Measurements from ENCODE around the gene VSX1.

VSX1 gene

GRCh38 chr20:25065625-25066338, 16.2 kb downstream of the VSX1 start:
- DNase-seq (ENCODE audit: low spot score) = peak; percentile 85

DNA sequence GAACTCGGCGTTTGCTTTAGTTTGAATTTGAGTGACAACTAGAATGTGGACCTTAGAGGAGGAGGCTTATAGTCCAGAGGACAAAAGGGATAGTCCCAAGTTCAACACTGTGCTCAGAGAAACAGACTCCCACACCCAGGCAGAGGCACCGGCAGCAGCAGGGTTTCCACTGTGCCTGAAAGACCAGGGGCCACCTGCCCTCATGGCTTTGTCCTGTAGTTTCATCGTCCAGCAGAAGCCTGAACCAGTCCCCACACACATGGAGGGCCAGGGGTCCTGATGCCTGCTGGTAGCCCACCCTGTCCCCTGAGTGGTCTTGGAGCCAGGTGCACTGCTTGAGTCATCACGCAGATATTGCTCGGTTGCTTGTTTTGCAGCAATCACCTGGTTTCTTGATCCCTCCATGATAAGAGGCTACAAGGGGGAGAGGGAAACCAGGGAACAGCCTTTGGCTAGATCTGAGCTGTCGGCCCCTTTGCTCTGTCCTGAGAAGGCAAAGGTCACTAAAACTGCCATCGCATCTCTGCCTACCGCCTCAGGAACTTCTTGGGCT, 16.8 kb downstream of the VSX1 start:
- DNase-seq (ENCODE audit: low spot score) = no peak

DNA sequence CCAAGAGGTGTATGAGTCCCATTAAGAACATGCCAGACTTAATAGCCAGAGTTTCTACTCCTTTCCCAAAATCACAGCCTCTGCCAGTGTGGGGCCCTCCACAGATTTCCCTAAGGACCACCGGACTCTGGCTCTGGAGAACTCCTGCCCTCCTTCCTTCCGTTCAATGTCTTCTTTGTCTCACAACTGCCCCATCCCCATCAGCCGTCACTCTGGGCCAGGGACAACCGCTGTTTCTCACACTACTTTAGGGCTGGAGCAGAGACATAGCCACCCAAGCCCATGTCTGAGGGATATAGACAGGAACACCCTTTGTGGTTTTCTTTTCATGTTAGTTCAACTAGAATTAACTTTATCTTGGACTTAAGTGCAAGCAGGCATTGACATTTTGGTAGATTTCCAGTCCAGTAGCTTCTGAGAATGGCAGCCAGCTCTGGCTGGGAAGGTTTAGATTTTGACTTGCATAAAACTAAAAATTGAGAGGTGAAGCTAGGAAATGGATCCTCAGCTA, 17.3 kb downstream of the VSX1 start:
- DNase-seq (ENCODE audit: low spot score) = no peak

- DNase-seq (ENCODE audit: low spot score) = no peak
These were observed 18.0 kb downstream of the VSX1 start for GRCh38 chr20:25063981-25064380.

DNA sequence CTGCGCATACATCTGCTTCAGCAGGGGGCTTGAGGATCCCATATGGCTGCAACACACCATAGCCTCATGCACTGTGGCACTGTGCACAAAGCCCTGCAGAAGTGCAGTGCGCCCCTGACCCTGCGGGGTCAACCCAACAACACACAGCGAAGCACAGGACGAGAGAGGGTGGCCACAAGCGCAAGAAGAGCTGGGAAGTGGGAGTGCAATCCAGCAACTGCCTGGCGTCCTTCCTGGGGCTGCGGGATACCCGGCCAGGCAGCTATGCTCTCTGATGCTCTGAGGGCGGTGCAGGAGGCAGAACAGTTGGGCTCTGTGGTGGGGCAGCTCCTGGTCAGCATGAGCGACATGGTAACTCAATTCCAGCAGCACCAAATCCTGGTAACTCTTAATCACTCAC, 18.4 kb downstream of the VSX1 start:
- DNase-seq (ENCODE audit: low spot score) = no peak

DNA sequence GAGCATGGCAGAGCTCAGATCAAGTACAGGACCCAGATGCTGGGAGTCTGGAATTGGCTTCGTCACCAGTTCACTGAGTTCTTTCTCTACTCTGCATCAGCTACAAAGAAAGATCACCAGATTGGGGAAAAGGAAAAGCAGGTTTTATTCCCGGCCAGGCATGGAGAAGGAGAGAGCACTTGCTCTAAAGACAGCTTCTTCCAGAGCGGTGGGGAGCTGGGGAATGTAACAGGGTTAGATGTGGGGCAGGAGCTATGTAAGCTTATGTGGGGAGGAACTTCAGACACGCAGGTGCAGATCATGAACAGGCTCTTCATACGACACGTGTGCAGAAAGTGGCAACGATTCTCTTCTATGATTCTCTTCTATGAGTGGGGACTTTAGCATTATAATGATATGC, 19.1 kb downstream of the VSX1 start:
- no peak for DNase-seq (ENCODE audit: low spot score)

GRCh38 chr20:25061821-25062530, 20.0 kb downstream of the VSX1 start:
- DNase-seq (ENCODE audit: low spot score) = no peak

DNA sequence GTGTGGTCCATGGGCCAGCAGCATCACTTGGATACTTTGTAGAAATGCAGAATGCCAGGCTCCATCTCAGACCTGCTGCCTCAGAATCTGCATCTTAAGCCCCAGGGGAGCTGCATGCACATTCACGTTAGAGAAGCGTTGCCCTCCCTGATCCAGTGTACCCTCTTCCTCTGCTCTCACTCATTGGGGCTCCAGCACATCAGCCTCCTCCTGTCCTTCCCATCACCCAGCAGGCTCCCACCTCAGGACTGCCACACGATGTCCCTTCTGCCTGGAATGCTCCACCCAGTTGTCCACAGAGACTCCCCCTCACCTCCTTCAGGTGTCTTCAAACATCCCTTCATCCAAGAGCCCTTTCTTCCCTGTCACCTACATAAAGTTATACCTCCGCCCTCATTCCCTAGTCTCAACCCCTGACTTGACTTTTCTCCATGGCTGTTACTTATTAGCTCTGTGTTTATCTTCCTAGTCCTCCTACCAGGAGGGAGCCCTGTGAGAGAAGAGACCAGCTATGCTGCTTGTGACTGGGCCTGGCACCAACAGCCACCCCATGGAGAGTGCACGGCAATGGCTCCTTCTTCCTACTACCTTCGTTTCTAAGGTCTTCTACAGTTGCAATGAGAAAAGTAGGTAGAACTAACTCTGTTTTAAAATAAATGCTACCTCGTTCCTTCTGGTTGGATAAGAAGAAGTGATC, 20.7 kb downstream of the VSX1 start:
- no peak for DNase-seq (ENCODE audit: low spot score)

GRCh38 chr20:25059866-25060465, 22.0 kb downstream of the VSX1 start:
- DNase-seq (ENCODE audit: low spot score) = no peak

DNA sequence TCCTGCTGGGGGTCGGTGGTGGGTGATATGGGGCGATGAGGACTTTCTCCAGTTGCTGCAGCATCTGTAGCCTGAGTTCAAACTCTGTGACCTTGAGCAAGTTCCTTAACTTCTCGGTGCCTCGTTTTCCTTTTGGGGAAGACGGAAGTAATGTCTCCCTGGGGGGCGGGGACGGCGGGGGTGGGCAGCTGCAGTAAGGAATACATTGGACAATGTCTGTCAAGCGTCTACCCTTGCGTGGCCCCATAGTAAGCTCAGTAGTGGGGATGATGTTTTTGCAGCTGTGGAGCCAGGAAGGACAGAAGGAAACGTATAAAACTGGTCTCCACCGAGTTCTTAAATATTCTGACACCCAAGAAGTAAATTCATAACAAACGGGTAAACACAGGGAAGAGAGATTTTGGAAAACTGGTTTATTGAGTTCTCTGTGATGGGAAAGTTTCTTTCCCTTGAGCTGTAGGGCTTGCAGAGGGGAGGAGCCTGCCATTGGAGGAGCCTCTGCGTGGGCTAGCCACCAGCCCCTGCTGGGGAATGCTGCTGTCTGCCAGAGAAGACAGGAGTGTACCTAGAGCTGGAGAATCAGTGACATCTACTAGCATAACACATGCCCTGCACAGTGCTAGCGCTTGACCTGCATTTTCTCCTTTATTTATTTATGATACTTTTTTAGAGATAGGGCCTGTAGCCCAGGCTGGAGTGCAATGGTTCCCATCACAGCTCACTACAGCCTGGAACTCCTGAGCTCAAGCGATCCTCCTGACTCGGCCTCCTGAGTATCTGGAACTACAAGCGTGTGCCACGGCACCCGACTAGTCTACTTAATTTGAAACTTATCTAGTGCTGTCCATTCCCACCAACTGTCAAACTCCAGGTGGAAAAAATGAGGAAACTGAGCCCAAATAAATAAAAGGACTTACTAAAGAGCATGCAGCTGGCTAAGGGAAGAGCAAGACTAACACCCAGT, 22.8 kb downstream of the VSX1 start:
- peak; percentile 26 for DNase-seq (ENCODE audit: low spot score)

- DNase-seq (ENCODE audit: low spot score) = peak; percentile 44
These were observed 23.7 kb downstream of the VSX1 start, which contains the start of gene ACSS1 for GRCh38 chr20:25058051-25058846. TSS of gene ACSS1 (minus strand) at chr20:25058139. CDS start at chr20:25058102, 37 bp downstream.

DNA sequence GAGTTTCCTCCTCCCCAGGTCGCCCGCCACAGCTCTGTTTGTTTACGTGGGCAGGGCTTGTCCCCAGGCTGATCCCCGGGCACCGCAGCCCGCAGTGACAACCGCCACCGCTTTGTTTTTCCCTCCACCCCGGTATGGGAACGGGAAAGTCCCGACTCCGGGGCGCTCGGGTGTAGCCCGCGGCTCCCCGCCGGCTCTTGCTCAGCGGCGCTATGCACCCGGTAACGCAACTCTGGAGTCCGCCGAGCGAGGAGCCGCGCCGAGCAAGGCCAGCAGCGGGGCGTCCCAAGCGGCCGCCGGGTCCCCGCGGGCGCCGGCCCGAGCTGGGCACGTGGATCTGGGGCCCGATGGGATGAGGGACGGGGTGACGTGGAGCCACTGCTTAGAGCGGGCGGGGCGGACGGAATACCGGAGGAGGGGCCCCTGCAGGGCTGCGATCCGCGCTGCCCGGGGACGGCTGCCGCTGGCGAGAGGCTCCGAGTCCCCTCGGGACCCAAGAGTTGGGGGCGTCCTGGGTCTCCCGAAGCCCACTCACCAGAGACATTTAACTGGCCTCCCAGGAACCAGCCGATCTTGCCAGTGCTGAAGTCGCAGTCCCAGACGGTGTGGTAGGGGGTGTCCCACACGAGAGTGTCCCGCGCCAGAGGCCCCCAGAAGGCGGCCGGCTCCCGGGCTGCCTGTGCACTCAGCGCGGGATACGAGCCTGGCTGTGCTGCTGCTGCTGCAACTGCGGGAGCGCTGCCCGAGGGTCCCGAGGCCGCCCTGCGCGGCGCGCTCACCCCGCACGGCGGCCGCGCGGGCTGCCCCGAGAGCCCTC, 24.5 kb downstream of the VSX1 start:
- peak; percentile 72 for DNase-seq (ENCODE audit: low spot score)

GRCh38 chr20:25056690-25057233, 25.2 kb downstream of the VSX1 start:
- DNase-seq (ENCODE audit: low spot score) = no peak

- no peak for DNase-seq (ENCODE audit: low spot score)
These were observed 26.0 kb downstream of the VSX1 start for GRCh38 chr20:25055711-25056495.

DNA sequence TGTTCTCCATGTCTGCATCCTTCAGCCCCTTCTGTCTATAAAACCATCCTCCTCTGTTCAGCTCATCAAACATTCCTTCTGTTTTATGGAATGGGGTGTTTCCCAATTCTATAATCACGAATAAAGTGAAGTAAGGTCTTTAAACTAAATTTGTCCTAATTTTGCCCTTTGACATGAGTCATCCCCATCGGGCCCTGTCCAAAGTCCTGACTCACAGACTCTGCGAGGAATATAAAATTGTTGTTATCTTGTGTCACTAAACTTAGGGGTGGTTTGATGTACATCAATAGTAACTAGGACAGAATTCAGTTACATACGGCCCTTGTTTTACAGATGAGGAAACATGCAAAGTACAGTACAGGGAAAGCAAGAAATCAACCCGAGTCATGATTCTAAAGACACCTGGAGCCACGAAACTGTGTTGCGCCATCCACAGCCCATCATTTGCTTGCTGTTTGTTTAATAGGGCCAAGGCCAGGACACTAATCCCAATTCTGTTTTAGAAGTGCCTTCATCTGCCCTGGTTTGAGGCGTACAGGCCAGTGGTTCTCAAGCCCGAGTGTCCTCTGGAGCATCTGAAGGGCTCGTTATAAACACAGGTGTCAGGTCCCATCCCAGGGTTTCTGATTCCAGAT, 26.8 kb downstream of the VSX1 start:
- no peak for DNase-seq (ENCODE audit: low spot score)

DNA sequence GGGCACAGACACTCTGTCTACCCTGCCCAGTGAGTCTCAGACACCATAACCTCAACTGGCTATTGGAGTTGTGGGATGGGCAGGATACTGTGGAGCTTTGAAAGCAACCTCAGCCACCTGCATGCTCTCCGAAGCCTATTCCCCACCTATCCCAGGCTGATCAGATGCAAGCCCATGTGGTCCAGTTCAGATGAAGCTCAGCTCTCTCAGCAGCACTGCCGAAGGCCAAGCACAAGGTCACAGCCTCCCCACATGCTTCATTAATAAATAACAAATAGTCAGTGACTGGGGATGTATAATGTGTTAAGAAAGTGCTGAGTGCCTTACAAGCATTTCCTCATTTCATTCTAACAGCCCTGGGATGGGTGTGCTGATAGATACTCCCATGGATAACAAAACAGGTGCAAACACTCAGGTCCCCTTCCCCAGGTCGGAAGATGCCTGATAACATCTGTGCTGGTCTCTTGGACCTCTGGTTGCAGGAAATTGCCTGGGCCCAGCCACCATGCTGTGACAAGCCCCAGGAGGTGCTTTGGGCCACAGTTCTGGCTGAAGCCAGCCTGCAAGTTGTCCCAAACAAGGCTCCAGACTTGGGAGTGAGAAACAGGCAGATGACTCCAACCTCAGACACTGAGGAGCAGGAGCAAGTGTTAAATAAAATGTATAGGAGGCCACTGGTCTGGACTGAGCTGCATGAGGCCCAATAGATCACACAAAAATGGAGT, 27.7 kb downstream of the VSX1 start:
- no peak for DNase-seq (ENCODE audit: low spot score)

Measured in pons (tissue), 1 donor.